Measurements from ENCODE around the gene EDIL3. TPM values are rescaled to one million over a fixed set of nuclear protein-coding genes. Genes with fewer than 3 reads are reported as not detected.

Gene EDIL3
- total RNA-seq, 2 donors from 2014 or later: 2.2 to 17.5 TPM

DNA sequence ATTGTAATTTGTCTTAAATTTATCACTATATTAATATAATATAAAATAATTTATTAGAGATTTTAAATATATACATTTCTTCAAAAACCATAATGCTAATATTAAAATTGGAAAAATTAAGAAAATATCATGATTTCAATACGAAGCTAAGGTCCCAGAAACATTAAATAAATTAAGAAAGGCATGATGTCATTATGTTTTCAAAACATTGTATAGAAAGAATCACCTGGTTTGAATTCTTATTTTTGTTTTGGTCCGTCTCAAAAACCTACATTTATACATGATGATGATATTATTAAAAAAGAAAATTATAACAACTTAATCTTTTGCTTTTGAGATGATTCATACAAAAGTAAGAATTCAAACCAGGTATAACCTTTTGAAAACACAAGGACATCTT lies 8.2 kb upstream of the EDIL3 start:
- no peak for DNase-seq
- Histone ChIP-seq H3K9ac (ENCODE audit: extremely low read depth, low read length, poor library complexity, severe bottlenecking) (no peak overlapping the region), H3K36me3 (ENCODE audit: control insufficient read depth, insufficient read depth, low read length) (no peaks in the 10 kb centered on the region), H3K4me1 (ENCODE audit: control insufficient read depth, insufficient read depth, low read length) (no peaks in the 10 kb centered on the region), H3K4me3 (ENCODE audit: low read length) (no peak overlapping the region), H3K27me3 (ENCODE audit: control insufficient read depth, insufficient read depth, low read length, poor library complexity, severe bottlenecking) (no peaks in the 10 kb centered on the region), H3K9me3 (ENCODE audit: control insufficient read depth, low read length) (no peaks in the 10 kb centered on the region), H3K27ac (ENCODE audit: low read depth, low read length) (no peak overlapping the region)
- TF ChIP-seq, protein P1, sequence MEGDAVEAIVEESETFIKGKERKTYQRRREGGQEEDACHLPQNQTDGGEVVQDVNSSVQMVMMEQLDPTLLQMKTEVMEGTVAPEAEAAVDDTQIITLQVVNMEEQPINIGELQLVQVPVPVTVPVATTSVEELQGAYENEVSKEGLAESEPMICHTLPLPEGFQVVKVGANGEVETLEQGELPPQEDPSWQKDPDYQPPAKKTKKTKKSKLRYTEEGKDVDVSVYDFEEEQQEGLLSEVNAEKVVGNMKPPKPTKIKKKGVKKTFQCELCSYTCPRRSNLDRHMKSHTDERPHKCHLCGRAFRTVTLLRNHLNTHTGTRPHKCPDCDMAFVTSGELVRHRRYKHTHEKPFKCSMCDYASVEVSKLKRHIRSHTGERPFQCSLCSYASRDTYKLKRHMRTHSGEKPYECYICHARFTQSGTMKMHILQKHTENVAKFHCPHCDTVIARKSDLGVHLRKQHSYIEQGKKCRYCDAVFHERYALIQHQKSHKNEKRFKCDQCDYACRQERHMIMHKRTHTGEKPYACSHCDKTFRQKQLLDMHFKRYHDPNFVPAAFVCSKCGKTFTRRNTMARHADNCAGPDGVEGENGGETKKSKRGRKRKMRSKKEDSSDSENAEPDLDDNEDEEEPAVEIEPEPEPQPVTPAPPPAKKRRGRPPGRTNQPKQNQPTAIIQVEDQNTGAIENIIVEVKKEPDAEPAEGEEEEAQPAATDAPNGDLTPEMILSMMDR (conservative IDR thresholded peaks at IDR 0.05): no peak
- 100% methylated on average over 1 of the region's 2 CpGs; no CpG with 5 or more reads in 1 of the 2 experiments for WGBS, 2 experiments (ENCODE audit: insufficient coverage in 1 of 2, insufficient read length in 1 of 2)
- H3K9me3 Mint-ChIP-seq: no peaks in the 10 kb centered on the region
- no peak overlapping the region for H3K27ac Mint-ChIP-seq
- no peak overlapping the region for H3K4me3 Mint-ChIP-seq
- H3K36me3 Mint-ChIP-seq (ENCODE audit: low read depth): no peaks in the 10 kb centered on the region
- no peaks in the 10 kb centered on the region for H3K27me3 Mint-ChIP-seq (ENCODE audit: insufficient read depth)
- H3K4me1 Mint-ChIP-seq: no peaks in the 10 kb centered on the region

DNA sequence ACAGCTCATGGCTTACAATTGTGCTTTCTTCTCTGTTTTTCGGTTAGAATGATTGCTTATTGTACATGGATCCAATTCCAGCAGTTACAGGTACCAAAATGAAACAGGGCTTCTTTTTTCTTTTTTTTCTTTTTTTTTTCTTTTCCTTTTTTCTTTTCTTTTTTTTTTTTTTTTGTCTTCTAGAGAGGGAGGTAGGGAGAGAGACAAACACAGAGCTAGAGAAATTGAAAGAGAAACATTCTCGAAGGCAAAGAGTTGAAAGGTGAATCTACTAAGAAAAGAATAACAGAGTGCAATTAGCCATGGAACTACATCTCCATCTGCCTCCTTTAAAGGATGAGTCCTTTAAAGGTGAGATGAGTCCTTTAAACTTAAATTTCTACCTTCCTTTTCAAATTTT lies 1.0 kb upstream of the EDIL3 start:
- Histone ChIP-seq H3K36me3 (ENCODE audit: control insufficient read depth, insufficient read depth, low read length) (no peaks in the 10 kb centered on the region), H3K9me3 (ENCODE audit: control insufficient read depth, low read length) (no peaks in the 10 kb centered on the region), H3K4me3 (ENCODE audit: low read length) (no peak overlapping the region), H3K4me1 (ENCODE audit: control insufficient read depth, insufficient read depth, low read length) (no peaks in the 10 kb centered on the region), H3K27me3 (ENCODE audit: control insufficient read depth, insufficient read depth, low read length, poor library complexity, severe bottlenecking) (peaks cover 59% of the 10 kb centered on the region), H3K27ac (ENCODE audit: low read depth, low read length) (no peak overlapping the region), H3K9ac (ENCODE audit: extremely low read depth, low read length, poor library complexity, severe bottlenecking) (no peak overlapping the region)
- Mint-ChIP-seq H3K4me1 (peaks cover 11% of the 10 kb centered on the region), H3K9me3 (no peaks in the 10 kb centered on the region), H3K4me3 (peak overlapping the region; percentile 78), H3K27me3 (ENCODE audit: insufficient read depth) (peaks cover 51% of the 10 kb centered on the region), H3K36me3 (ENCODE audit: low read depth) (no peaks in the 10 kb centered on the region), H3K27ac (no peak overlapping the region)
- WGBS, 2 experiments (ENCODE audit: insufficient coverage in 1 of 2, insufficient read length in 1 of 2): 63 to 67% methylated on average over 1 to 2 of the region's 2 CpGs
- TF ChIP-seq, protein P1 (conservative IDR thresholded peaks at IDR 0.05): no peak
- DNase-seq: no peak

DNA sequence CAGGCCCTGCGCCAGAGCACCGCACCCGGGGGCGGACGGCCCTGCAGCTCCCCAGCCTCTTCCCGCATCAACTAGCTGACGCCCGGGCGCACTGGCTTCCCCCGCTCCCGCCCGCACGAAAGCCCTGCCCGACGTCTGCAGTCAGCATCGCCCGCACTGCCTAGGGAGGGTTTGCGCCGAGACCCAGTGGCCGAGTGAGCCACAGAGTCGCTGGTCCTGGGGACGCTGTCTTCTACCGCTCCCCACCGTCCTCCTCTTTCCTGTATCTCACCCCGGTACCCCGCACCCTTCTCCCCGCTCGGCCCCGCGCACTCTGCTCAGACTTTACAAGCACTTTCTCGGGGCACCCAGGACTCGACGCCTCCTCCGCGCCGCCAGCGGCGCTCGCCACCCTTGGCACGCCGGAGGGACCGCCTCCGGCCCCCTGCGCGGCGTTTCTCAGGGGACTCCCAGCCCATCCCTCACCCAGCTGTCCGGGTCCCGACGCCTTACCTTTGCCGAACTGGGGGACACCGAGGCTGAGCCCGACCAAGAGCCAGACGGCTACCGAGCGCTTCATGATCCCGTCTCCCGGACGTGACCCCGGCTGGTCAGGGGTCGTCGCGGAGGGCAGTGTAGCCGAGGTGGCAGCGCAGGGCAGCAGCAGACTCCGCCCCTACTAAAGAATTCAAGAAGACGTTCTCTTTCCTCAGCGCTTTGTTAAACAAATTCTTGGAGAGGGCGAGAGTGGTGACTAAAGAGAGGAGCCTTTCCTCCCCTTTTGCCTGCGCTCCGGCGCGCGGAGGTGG lies 670 bp downstream of the EDIL3 start:
- no peaks in the 10 kb centered on the region for H3K36me3 Mint-ChIP-seq (ENCODE audit: low read depth)
- H3K27me3 Mint-ChIP-seq (ENCODE audit: insufficient read depth): peaks cover 51% of the 10 kb centered on the region
- DNase-seq: peak; percentile 91
- no peaks in the 10 kb centered on the region for H3K9me3 ChIP-seq (ENCODE audit: control insufficient read depth, low read length)
- no peaks in the 10 kb centered on the region for H3K9me3 Mint-ChIP-seq
- H3K4me1 Mint-ChIP-seq: peaks cover 11% of the 10 kb centered on the region
- H3K27me3 ChIP-seq (ENCODE audit: control insufficient read depth, insufficient read depth, low read length, poor library complexity, severe bottlenecking): peaks cover 59% of the 10 kb centered on the region
- H3K4me1 ChIP-seq (ENCODE audit: control insufficient read depth, insufficient read depth, low read length): no peaks in the 10 kb centered on the region
- peak overlapping the region; percentile 78 for H3K4me3 Mint-ChIP-seq
- H3K36me3 ChIP-seq (ENCODE audit: control insufficient read depth, insufficient read depth, low read length): no peaks in the 10 kb centered on the region
- WGBS, 2 experiments (ENCODE audit: insufficient coverage in 1 of 2, insufficient read length in 1 of 2): 0 to 1% methylated on average over 32 to 73 of the region's 73 CpGs
- H3K27ac Mint-ChIP-seq: peak overlapping the region; percentile 74
- peak overlapping the region; percentile 81 for H3K4me3 ChIP-seq (ENCODE audit: low read length)
- H3K27ac ChIP-seq (ENCODE audit: low read depth, low read length): no peak overlapping the region
- TF ChIP-seq, protein P1 (conservative IDR thresholded peaks at IDR 0.05): no peak
- peak overlapping the region; percentile 38 for H3K9ac ChIP-seq (ENCODE audit: extremely low read depth, low read length, poor library complexity, severe bottlenecking)

Measured in endodermal cell (in vitro differentiated cells).